ENCODE measurements around the gene SAMD4B.

Gene SAMD4B

GRCh38 chr19:39397360-39398296 is 55.4 kb downstream of the SAMD4B start:
- peak; percentile 96 for DNase-seq

DNA sequence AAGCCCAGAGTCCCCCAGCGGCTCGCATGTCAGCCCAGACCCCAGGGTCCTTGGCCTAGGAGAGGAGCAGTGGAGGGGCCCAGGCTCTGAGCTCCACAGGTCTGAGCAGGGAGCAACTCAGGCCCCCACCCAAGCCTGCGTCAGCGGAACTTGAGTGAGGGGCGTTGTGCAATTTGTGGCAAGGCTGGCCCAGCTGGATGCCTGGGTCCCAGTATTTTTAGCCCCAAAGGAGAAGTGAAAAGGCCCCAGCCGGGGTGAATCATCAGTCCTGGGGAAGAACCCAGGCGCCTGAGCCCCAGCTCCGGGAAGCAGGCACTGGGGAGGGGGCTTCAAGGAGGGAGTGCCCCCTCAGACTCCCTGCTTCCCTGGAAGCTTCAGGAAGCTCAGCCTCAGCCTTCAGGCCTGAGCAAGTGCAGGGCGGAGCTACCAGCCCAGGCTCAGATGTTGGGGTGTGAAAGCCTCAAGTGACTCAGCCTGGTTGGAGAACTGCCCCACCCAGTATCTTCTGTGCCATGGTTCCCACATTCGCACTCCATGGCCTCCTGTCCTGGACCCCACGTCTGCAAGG is 56.2 kb downstream of the SAMD4B start:
- peak; percentile 77 for DNase-seq

- no peak for DNase-seq
These were observed 57.4 kb downstream of the SAMD4B start for GRCh38 chr19:39399668-39400050.

DNA sequence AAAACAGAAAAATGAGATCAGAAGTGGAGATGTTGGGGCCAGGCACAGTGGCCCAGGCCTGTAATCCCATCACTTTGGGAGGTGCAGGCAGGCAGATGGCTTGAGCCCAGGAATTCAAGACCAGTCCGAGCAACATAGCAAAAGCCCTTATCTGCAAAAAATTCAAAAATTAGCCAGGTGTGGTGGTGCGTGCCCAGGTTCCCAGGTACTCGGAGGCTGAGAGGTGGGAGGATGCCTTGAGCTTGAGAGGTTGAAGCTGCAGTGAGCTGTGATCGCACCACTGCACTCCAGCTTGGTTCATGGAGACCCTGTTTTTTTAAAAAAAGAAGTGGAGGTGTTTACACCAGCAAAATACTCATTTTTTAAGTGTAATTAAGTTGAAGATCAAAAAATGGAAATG is 57.8 kb downstream of the SAMD4B start:
- no peak for DNase-seq

GRCh38 chr19:39401070-39401548 is 58.9 kb downstream of the SAMD4B start:
- no peak for DNase-seq

GRCh38 chr19:39401549-39402345 is 59.5 kb downstream of the SAMD4B start:
- peak; percentile 89 for DNase-seq

GRCh38 chr19:39402346-39403300 is 60.4 kb downstream of the SAMD4B start:
- DNase-seq: peak; percentile 91

DNA sequence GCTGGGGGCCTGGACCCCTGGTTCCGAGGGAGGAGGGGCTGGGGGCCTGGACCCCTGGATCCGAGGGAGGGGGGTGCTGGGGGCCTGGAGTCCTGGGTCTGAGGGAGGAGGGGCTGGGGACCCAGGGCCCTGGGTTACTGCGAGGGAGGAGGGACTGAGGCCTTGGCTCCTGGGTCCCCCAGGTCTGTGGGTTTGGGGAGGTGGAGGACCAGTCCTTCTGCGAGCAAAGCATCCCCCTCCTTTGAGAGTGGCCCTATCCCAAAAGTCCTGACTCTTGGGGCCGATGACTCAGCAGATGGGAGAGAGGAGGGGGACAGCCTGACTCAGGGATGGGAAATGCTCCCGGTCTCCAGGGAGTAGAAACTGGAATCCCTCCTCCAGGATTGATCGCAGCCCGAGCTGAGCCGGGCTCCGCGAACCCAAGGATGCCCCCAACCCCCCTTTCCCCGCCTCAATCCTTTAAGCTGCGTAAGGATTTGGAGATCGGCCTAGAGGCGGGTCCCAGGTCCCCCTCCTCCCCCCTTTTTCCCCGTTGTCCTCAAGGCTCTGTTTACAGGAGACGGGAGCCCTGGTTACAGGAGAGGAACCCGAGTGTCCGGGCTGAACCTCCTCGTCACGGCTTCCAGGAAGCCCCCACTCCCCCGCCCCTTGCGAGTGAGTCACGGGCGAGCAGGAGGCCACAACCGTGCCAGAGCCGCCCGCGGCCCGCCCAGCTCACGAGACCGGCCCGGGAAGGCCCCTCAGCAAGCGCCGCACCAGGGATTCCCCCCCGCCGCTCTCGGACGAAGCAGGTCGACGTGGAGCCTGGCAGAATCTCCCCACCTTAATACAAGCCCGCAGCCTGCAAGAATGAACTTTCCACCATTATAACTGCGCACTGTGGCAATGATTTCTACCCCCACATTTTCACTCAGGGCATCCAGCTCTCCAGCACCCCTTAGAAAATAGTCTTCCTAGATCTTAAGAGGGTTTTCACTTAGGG is 61.4 kb downstream of the SAMD4B start:
- DNase-seq: peak; percentile 97

DNA sequence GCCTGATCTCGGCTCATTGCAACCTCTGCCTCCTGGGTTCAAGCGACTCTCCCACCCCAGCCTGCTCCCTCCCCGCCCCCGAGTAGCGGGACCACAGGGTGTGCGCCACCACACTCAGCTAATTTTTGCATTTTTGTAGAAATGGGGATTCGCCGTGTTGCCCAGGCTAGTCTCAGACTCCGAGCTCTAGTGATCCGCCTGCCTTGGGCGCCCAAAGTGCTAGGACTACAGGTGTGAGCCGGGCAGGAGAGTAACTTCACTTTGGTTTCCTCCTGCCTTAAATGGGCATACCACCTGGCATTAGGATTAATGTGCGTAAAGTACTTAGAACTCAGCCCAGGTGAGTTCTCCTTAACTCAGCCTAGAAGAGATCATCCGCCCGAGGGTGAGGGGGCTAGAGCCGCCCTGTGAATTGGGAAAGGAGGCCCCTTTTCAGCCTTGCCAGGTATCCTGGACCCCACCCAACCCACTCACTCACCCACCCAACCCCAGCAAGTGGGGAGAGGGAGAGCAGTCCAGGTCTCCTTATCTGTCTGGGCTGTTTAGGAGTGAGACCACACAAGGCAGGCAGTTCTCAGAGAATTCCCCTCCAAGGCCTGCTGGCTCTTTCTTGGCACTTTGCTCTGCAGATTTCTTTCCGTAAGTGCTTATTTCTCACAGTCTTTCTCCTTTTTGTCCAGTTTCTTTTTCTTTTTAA is 63.2 kb downstream of the SAMD4B start:
- DNase-seq: no peak

- peak; percentile 90 for DNase-seq
These were observed 63.9 kb downstream of the SAMD4B start for GRCh38 chr19:39405958-39406655.

DNA sequence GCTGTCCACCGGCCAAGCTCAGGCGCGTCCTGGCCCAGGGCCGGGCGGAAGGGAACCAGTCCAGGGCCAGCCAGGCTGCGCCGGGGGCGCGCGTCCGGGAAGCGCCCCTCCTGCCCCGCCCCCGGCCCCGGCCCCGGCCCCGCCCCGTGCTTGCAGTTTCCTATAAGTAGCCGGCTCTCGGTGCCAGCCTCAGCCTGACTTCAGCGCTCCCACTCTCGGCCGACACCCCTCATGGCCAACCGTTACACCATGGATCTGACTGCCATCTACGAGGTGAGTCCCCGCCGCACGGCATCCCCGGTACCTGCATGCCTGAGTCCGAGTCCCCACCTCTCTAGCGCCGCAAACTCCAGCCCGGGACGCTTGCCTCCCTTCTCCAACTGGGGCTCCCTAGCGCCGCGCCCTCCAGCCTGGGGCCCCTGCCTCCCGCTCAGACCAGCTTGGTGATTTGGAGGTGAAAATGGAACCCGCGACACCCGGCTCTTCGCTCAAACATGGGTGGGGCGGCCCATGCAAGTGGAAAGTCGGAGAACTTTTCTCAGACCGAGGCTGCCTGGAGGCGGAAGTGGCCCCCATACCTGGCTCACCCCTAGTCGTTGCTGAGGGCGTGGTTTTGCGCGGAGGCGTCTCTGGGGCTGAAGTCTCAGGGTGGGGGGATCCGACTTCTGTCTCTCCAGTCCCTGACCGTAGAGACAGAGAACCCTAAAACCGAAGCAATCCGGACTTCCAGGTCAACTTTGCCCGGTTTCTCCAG is 64.6 kb downstream of the SAMD4B start, which contains the start of gene ZFP36:
Gene ZFP36 (plus strand): TSS at position 192 of the 754 bp plus-strand sequence. CDS start 58 bp downstream, at position 250.
- peak; percentile 90 for DNase-seq

DNA sequence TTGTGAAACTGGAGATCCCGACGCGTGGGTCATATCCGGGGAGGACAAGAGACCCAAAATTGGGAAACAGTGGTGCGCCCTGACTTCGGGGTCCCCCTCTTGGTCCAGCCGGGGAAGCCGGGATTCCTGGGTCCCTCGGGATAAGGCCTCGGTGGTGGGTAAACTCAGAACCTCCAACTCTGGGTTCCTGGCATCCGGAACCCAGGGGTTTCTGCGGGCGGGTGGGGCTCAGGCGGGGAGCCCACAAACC is 65.1 kb downstream of the SAMD4B start:
- DNase-seq: no peak

GRCh38 chr19:39407660-39408391 is 65.6 kb downstream of the SAMD4B start:
- peak; percentile 72 for DNase-seq

GRCh38 chr19:39408392-39409207 is 66.4 kb downstream of the SAMD4B start:
- DNase-seq: no peak

DNA sequence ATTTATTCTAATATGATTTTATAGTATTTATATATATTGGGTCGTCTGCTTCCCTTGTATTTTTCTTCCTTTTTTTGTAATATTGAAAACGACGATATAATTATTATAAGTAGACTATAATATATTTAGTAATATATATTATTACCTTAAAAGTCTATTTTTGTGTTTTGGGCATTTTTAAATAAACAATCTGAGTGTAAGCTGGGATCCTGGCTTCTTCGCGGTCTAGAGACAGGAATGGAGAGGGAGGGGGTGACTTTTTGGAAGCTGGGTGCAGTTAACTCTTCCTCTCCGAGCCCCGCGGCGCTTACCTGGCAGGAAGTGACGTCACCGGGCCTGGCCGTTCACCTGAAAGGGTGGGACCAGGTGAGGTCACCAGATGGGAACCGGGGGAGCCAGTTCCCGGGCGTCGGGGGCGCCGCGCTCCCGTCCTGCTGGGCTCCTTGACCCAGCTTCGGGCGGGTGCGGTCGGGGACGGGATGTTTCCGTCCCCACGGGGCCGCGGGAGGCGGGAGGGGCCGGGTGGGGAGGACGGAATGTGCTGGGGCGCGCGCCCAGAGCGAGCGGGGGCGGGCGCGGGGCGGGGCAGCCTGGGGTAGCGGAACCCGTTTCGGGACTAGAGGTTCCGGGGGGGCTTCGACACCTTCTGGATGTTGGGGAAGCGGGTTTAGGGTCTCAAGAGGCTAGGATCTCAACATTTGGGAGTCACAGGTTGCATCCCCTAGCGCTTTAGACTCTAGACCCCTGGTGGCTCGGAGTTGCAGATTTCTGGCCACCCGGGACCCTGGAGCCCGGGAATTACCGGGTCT is 67.2 kb downstream of the SAMD4B start:
- DNase-seq: peak; percentile 88
